OCI-LY1 (cell line): ENCODE data around the gene TMEM161A.

Experiments used
- H2AFZ ChIP-seq: fragments of 200-600 bp; sonication (generic), shearing (Covaris generic); 2 replicates; pipeline ENCODE4 v1.6.0; 2014; ENCODE audit warnings: antibody characterized with exemption, mild to moderate bottlenecking, low read length
- H3F3A ChIP-seq: fragments of 200-600 bp; sonication (generic), shearing (Covaris generic); 2 replicates; pipeline ENCODE4 v1.6.0; 2014; ENCODE audit warnings: mild to moderate bottlenecking, antibody characterized with exemption, low read length, moderate library complexity; ENCODE audit not compliant: insufficient read depth
- H3K27ac ChIP-seq: fragments of 200-600 bp; sonication (generic); 2 replicates; pipeline ENCODE4 v1.5.1; 2014; ENCODE audit warnings: low read length, mixed run types, mild to moderate bottlenecking, low read depth; ENCODE audit not compliant: poor library complexity, severe bottlenecking
- H3K27me3 ChIP-seq: fragments of 200-600 bp; sonication (generic); 2 replicates; pipeline ENCODE4 v1.6.0; 2014; ENCODE audit warnings: antibody characterized with exemption, mild to moderate bottlenecking, low read length, moderate library complexity; ENCODE audit not compliant: insufficient read depth
- H3K36me3 ChIP-seq: fragments of 200-600 bp; sonication (generic); 2 replicates; pipeline ENCODE4 v1.6.1; 2014; ENCODE audit warnings: mild to moderate bottlenecking, antibody characterized with exemption, low read length, moderate library complexity, mixed read lengths; ENCODE audit not compliant: insufficient read depth
- H3K4me1 ChIP-seq: fragments of 200-600 bp; sonication (generic); 2 replicates; pipeline ENCODE4 v1.5.1; 2014; ENCODE audit warnings: mild to moderate bottlenecking, low read length, moderate library complexity; ENCODE audit not compliant: insufficient read depth, severe bottlenecking
- H3K4me2 ChIP-seq: fragments of 200-600 bp; sonication (generic), shearing (Covaris generic); 2 replicates; pipeline ENCODE4 v1.6.1; 2014; ENCODE audit warnings: low read length
- H3K4me3 ChIP-seq: fragments of 200-600 bp; sonication (generic); 2 replicates; pipeline ENCODE4 v1.5.1; 2014; ENCODE audit warnings: low read length, low read depth, mild to moderate bottlenecking, mixed read lengths; ENCODE audit not compliant: poor library complexity, severe bottlenecking
- H3K79me2 ChIP-seq: fragments of 200-600 bp; shearing (Covaris generic); 2 replicates; pipeline ENCODE4 v1.6.1; 2016; ENCODE audit warnings: mixed run types, low read length, mixed read lengths; ENCODE audit not compliant: insufficient read depth
- H3K9ac ChIP-seq: fragments of 200-600 bp; sonication (generic), shearing (Covaris generic); 2 replicates; pipeline ENCODE4 v1.6.1; 2014; ENCODE audit warnings: mild to moderate bottlenecking, low read length, mixed read lengths
- H3K9me2 ChIP-seq: fragments of 200-600 bp; sonication (generic), shearing (Covaris generic); 2 replicates; pipeline ENCODE4 v1.6.1; 2014; ENCODE audit warnings: low read depth, mild to moderate bottlenecking, low read length, mixed read lengths
- H3K9me3 ChIP-seq: fragments of 200-600 bp; shearing (Covaris generic); 2 replicates; pipeline ENCODE4 v1.6.1; 2014; ENCODE audit warnings: low read length, mixed read lengths
- H4K20me1 ChIP-seq: fragments of 200-600 bp; sonication (generic), shearing (Covaris generic); 2 replicates; pipeline ENCODE4 v1.6.0; 2016; ENCODE audit warnings: mild to moderate bottlenecking, low read length; ENCODE audit not compliant: insufficient read depth
- CTCF ChIP-seq: fragments of 200-600 bp; sonication (generic), shearing (Covaris generic); IDR thresholded peaks from 2 replicates; pipeline ENCODE4 v1.5.1; 2017; ENCODE audit warnings: mild to moderate bottlenecking, antibody characterized with exemption, low read length, moderate library complexity, mixed read lengths
- EZH2 ChIP-seq: fragments of 200-600 bp; sonication (generic), shearing (Covaris generic); IDR thresholded peaks from 2 replicates; pipeline ENCODE4 v1.8.0; 2017; ENCODE audit warnings: borderline replicate concordance, mixed run types, mild to moderate bottlenecking, antibody characterized with exemption, low read length, moderate library complexity, mixed read lengths

TMEM161A gene

GRCh38 chr19:19071897-19072296 is 66.4 kb downstream of the TMEM161A start:
- H3K27me3 ChIP-seq = no peaks in the 10 kb centered on the region
- peaks cover 8% of the 10 kb centered on the region for H3K4me1 ChIP-seq
- H3K9me2 ChIP-seq = no peaks in the 10 kb centered on the region
- TF ChIP-seq EZH2 = no peak
- TF ChIP-seq CTCF = no peak
- no peak overlapping the region for H3K4me3 ChIP-seq
- no peaks in the 10 kb centered on the region for H3F3A ChIP-seq
- H2AFZ ChIP-seq = no peak overlapping the region
- no peak overlapping the region for H3K4me2 ChIP-seq
- no peaks in the 10 kb centered on the region for H3K79me2 ChIP-seq
- no peaks in the 10 kb centered on the region for H3K9me3 ChIP-seq
- no peak overlapping the region for H3K27ac ChIP-seq
- H3K36me3 ChIP-seq = peaks cover 3% of the 10 kb centered on the region
- H4K20me1 ChIP-seq = no peaks in the 10 kb centered on the region
- H3K9ac ChIP-seq = no peak overlapping the region
